ENCODE results near the gene SYTL2. TPM values are rescaled to one million over a fixed set of nuclear protein-coding genes. Genes with fewer than 3 reads are reported as not detected.

SYTL2 gene
- polyA plus RNA-seq, 1 experiment, result 43.5 TPM

- no peak overlapping the region for H3K4me3 ChIP-seq (ENCODE audit: low read depth, low read length)
- ChIA-PET POLR2A (no interaction called here), CTCF (no interaction called here)
- TF ChIP-seq CTCF (IDR thresholded peaks at IDR 0.05; ENCODE audit: insufficient read depth, low read depth, low read length), result no peak
- no peaks in the 10 kb centered on the region for H3K27me3 ChIP-seq (ENCODE audit: control insufficient read depth, insufficient read depth, low read length)
- DNase-seq (ENCODE audit: low read depth), result no peak
- H3K36me3 ChIP-seq (ENCODE audit: control insufficient read depth, insufficient read depth, low read length), result no peaks in the 10 kb centered on the region
Measured at GRCh38 chr11:85652786-85653447, 158.0 kb downstream of the SYTL2 start.

- no peak for TF ChIP-seq CTCF (IDR thresholded peaks at IDR 0.05; ENCODE audit: insufficient read depth, low read depth, low read length)
- H3K4me3 ChIP-seq (ENCODE audit: low read depth, low read length), result no peak overlapping the region
- ChIA-PET CTCF (no interaction called here), POLR2A (no interaction called here)
- no peaks in the 10 kb centered on the region for H3K36me3 ChIP-seq (ENCODE audit: control insufficient read depth, insufficient read depth, low read length)
- no peak for DNase-seq (ENCODE audit: low read depth)
- H3K27me3 ChIP-seq (ENCODE audit: control insufficient read depth, insufficient read depth, low read length), result no peaks in the 10 kb centered on the region
Measured at GRCh38 chr11:85651118-85651517, 159.8 kb downstream of the SYTL2 start.

- ChIA-PET POLR2A (interaction anchor here (0.6 to 1.2 kb wide), 3 partner anchors 10 to 615 kb away, joined by 3 to 7 read pairs (median 4); partner anchors contain the start of gene TMEM126B), CTCF (interaction anchor here (0.5 to 0.9 kb wide), 2 partner anchors 53 to 208 kb away, joined by 3 to 4 read pairs; partner anchors contain the start of gene CCDC83)
- Histone ChIP-seq H3K27me3 (ENCODE audit: control insufficient read depth, insufficient read depth, low read length) (no peaks in the 10 kb centered on the region), H3K4me3 (ENCODE audit: low read depth, low read length) (peak within 1 kb of the TSS; percentile 86), H3K36me3 (ENCODE audit: control insufficient read depth, insufficient read depth, low read length) (no peaks in the 10 kb centered on the region)
- DNase-seq (ENCODE audit: low read depth), result no peak
- no peak for TF ChIP-seq CTCF (IDR thresholded peaks at IDR 0.05; ENCODE audit: insufficient read depth, low read depth, low read length)
Measured at GRCh38 chr11:85647604-85648299, 163.2 kb downstream of the SYTL2 start, which contains the start of gene TMEM126A. TSS of gene TMEM126A (plus strand) at chr11:85647967. CDS start at chr11:85650256, 2,289 bp downstream.

- POLR2A ChIA-PET, result interaction anchor here (0.6 to 1.2 kb wide), 2 partner anchors 9 to 19 kb away, joined by 3 to 4 read pairs; partner anchors contain the start of gene TMEM126B
- CTCF ChIA-PET, result no interaction called here
- peak overlapping the region; percentile 86 for H3K4me3 ChIP-seq (ENCODE audit: low read depth, low read length)
- no peaks in the 10 kb centered on the region for H3K27me3 ChIP-seq (ENCODE audit: control insufficient read depth, insufficient read depth, low read length)
- no peaks in the 10 kb centered on the region for H3K36me3 ChIP-seq (ENCODE audit: control insufficient read depth, insufficient read depth, low read length)
- DNase-seq (ENCODE audit: low read depth), result no peak
- TF ChIP-seq CTCF (IDR thresholded peaks at IDR 0.05; ENCODE audit: insufficient read depth, low read depth, low read length), result no peak
Measured at GRCh38 chr11:85647078-85647477, 163.9 kb downstream of the SYTL2 start.

Other genes with a start within 250 kb of the SYTL2 start
- gene DLG2, start 183.8 kb downstream of the SYTL2 start, polyA plus RNA-seq (2011; rRNA removed), result 0.28 and 0.31 TPM in 2 replicates
- gene TMEM126B, start 182.5 kb downstream of the SYTL2 start, polyA plus RNA-seq (2011; rRNA removed), result 21.6 and 44.6 TPM in 2 replicates
- gene TMEM126A, start 163.2 kb downstream of the SYTL2 start, polyA plus RNA-seq (2011; rRNA removed), result 27.7 and 57.5 TPM in 2 replicates
- gene CREBZF, start 146.0 kb downstream of the SYTL2 start, polyA plus RNA-seq (2011; rRNA removed), result 15.4 and 18.8 TPM in 2 replicates
- gene CCDC89, start 124.9 kb downstream of the SYTL2 start, polyA plus RNA-seq (2011; rRNA removed), result 0.85 and 1.1 TPM in 2 replicates
- not detected in 2 replicates for gene CCDC83, start 44.2 kb upstream of the SYTL2 start, polyA plus RNA-seq (2011; rRNA removed)